ENCODE measurements around the gene KRT14.

DNA sequence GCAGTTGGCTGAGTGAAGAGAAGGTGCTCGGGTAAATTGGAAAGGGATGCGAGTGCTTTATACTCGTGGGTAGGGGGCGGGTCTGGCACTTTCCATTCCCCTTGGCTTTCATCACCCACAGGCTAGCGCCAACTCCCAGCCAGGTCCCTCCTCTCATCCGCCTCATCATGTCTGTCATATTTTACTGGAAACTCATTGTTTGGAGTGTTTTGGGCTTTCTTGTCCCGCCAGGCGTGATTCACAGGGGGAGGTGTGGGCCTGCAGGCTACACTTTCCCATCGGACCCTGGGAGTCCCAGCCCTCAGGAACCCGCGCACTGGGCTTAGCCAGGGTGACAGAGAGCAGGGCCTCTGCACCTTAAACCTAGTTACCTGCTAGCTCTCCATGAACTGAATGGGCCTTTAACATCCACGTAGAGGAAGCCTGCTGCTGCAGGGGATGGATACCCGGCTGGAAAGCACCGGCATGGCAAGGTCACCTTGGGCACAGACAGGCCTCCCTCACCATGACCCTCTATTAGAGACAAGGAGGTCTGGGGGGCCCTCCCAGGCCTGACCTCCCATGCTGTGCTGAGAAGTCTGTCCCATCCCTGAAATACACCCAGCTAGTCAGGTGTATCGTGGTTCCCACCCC lies at the start of gene KRT14:
- peak in 1 of 4 donors; percentile 61 for TF ChIP-seq POLR2A (IDR thresholded peaks at IDR 0.05)
- TF ChIP-seq, protein P1, sequence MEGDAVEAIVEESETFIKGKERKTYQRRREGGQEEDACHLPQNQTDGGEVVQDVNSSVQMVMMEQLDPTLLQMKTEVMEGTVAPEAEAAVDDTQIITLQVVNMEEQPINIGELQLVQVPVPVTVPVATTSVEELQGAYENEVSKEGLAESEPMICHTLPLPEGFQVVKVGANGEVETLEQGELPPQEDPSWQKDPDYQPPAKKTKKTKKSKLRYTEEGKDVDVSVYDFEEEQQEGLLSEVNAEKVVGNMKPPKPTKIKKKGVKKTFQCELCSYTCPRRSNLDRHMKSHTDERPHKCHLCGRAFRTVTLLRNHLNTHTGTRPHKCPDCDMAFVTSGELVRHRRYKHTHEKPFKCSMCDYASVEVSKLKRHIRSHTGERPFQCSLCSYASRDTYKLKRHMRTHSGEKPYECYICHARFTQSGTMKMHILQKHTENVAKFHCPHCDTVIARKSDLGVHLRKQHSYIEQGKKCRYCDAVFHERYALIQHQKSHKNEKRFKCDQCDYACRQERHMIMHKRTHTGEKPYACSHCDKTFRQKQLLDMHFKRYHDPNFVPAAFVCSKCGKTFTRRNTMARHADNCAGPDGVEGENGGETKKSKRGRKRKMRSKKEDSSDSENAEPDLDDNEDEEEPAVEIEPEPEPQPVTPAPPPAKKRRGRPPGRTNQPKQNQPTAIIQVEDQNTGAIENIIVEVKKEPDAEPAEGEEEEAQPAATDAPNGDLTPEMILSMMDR (IDR thresholded peaks at IDR 0.05): no peak

Data from esophagus squamous epithelium (tissue), 4 donors.